Measurements from ENCODE around the gene CCDC47.

CCDC47 gene

DNA sequence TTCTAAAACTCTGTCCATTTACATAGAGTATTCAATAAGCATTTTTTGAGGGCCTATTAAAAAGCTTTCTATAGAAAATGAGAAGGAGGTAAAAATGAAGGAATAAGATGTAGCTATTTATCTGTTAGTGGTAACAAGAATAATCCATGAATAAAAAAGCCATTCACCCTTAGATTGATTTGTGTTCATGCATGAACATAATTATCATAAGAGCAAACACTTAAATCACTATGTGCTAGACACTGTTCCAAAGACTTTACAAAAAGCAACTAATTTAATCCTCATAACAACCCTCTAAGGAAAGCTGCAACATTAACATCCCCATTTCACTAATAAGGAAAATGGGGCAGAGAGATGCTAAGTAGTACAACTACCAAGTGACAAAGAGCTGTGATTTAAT lies 6.6 kb downstream of the CCDC47 start:
- Histone ChIP-seq H3K4me3 (ENCODE audit: insufficient read depth, low read length, poor library complexity, severe bottlenecking) (no peak overlapping the region), H2AFZ (ENCODE audit: low read depth, low read length, severe bottlenecking) (no peak overlapping the region), H3K36me3 (ENCODE audit: low read length) (peaks cover 30% of the 10 kb centered on the region), H4K20me1 (ENCODE audit: low read depth, low read length) (0 out of 2 replicates have a peak, but pooled peaks cover 5% of the 10 kb centered on the region), H3K27me3 (ENCODE audit: low read length) (no peaks in the 10 kb centered on the region), H3K9me2 (replicated peaks; ENCODE audit: insufficient read depth, low read length) (no peaks in the 10 kb centered on the region), H3K4me2 (ENCODE audit: low read depth, low read length, poor library complexity, severe bottlenecking) (no peak overlapping the region), H3K79me2 (ENCODE audit: insufficient read depth, low read length) (peaks cover 64% of the 10 kb centered on the region), H3K9ac (ENCODE audit: low read length) (no peak overlapping the region), H3F3A (ENCODE audit: insufficient read depth) (no peaks in the 10 kb centered on the region; the same call in 1 of the 2 replicates), H3K27ac (ENCODE audit: low read depth, low read length) (no peak overlapping the region), H3K9me3 (ENCODE audit: insufficient read depth, low read length) (no peaks in the 10 kb centered on the region)
- TF ChIP-seq, protein P1, sequence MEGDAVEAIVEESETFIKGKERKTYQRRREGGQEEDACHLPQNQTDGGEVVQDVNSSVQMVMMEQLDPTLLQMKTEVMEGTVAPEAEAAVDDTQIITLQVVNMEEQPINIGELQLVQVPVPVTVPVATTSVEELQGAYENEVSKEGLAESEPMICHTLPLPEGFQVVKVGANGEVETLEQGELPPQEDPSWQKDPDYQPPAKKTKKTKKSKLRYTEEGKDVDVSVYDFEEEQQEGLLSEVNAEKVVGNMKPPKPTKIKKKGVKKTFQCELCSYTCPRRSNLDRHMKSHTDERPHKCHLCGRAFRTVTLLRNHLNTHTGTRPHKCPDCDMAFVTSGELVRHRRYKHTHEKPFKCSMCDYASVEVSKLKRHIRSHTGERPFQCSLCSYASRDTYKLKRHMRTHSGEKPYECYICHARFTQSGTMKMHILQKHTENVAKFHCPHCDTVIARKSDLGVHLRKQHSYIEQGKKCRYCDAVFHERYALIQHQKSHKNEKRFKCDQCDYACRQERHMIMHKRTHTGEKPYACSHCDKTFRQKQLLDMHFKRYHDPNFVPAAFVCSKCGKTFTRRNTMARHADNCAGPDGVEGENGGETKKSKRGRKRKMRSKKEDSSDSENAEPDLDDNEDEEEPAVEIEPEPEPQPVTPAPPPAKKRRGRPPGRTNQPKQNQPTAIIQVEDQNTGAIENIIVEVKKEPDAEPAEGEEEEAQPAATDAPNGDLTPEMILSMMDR (IDR thresholded peaks at IDR 0.05; ENCODE audit: insufficient read depth, low read length, poor library complexity, severe bottlenecking), result no peak
- no peak for TF ChIP-seq EZH2phosphoT487 (conservative IDR thresholded peaks at IDR 0.05; ENCODE audit: low read length)

DNA sequence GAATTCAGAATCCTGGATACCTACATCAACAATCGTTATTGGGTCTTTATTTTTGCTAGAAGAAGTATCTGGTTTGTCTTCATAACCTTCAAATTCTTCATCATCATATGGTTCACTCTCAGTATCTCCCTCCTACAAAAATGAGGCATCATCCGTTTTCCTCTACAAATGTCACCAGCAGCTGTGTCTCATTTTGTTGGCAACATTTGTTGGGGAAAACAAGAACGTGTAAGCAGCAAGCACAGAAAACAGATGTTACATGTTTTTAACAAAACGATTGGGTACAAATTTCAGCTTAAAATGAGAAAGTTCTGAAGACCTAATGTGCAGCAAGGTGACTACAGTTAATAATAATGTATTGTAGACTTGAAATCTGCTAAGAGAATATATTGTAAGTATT lies 8.7 kb downstream of the CCDC47 start:
- Histone ChIP-seq H4K20me1 (ENCODE audit: low read depth, low read length) (0 out of 2 replicates have a peak, but pooled peaks cover 5% of the 10 kb centered on the region), H3K4me2 (ENCODE audit: low read depth, low read length, poor library complexity, severe bottlenecking) (no peak overlapping the region), H3K9me2 (replicated peaks; ENCODE audit: insufficient read depth, low read length) (no peaks in the 10 kb centered on the region), H3K36me3 (ENCODE audit: low read length) (peaks cover 35% of the 10 kb centered on the region), H2AFZ (ENCODE audit: low read depth, low read length, severe bottlenecking) (no peak overlapping the region), H3K4me3 (ENCODE audit: insufficient read depth, low read length, poor library complexity, severe bottlenecking) (no peak overlapping the region), H3K9me3 (ENCODE audit: insufficient read depth, low read length) (no peaks in the 10 kb centered on the region), H3F3A (ENCODE audit: insufficient read depth) (no peaks in the 10 kb centered on the region), H3K27ac (ENCODE audit: low read depth, low read length) (no peak overlapping the region), H3K79me2 (ENCODE audit: insufficient read depth, low read length) (peaks cover 44% of the 10 kb centered on the region), H3K27me3 (ENCODE audit: low read length) (no peaks in the 10 kb centered on the region), H3K9ac (ENCODE audit: low read length) (no peak overlapping the region)
- TF ChIP-seq, protein P1 (IDR thresholded peaks at IDR 0.05; ENCODE audit: insufficient read depth, low read length, poor library complexity, severe bottlenecking), result no peak
- no peak for TF ChIP-seq EZH2phosphoT487 (conservative IDR thresholded peaks at IDR 0.05; ENCODE audit: low read length)

GRCh38 chr17:63762161-63763078 lies 11.0 kb downstream of the CCDC47 start:
- no peaks in the 10 kb centered on the region for H3K9me3 ChIP-seq (ENCODE audit: insufficient read depth, low read length)
- H3K9me2 ChIP-seq (replicated peaks; ENCODE audit: insufficient read depth, low read length), result no peaks in the 10 kb centered on the region
- H3K4me2 ChIP-seq (ENCODE audit: low read depth, low read length, poor library complexity, severe bottlenecking), result no peak overlapping the region
- 0 out of 2 replicates have a peak, but pooled peaks cover 5% of the 10 kb centered on the region for H4K20me1 ChIP-seq (ENCODE audit: low read depth, low read length)
- H3K9ac ChIP-seq (ENCODE audit: low read length), result no peak overlapping the region
- no peaks in the 10 kb centered on the region for H3K27me3 ChIP-seq (ENCODE audit: low read length)
- no peak overlapping the region for H3K4me3 ChIP-seq (ENCODE audit: insufficient read depth, low read length, poor library complexity, severe bottlenecking)
- no peak overlapping the region for H3K27ac ChIP-seq (ENCODE audit: low read depth, low read length)
- no peak for TF ChIP-seq EZH2phosphoT487 (conservative IDR thresholded peaks at IDR 0.05; ENCODE audit: low read length)
- TF ChIP-seq, protein P1 (IDR thresholded peaks at IDR 0.05; ENCODE audit: insufficient read depth, low read length, poor library complexity, severe bottlenecking), result no peak
- peaks cover 21% of the 10 kb centered on the region for H3K79me2 ChIP-seq (ENCODE audit: insufficient read depth, low read length)
- H3F3A ChIP-seq (ENCODE audit: insufficient read depth), result no peaks in the 10 kb centered on the region
- no peak overlapping the region for H2AFZ ChIP-seq (ENCODE audit: low read depth, low read length, severe bottlenecking)
- peaks cover 35% of the 10 kb centered on the region for H3K36me3 ChIP-seq (ENCODE audit: low read length)
